GM21423 (cell line): ENCODE results near the gene CRIP2.

Source experiments
- ATAC-seq: cut with Tn5 transposase; IDR thresholded peaks from one replicate; pipeline ENCODE4 v1.9.1; 2021; ENCODE audit warnings: mild to moderate bottlenecking, moderate library complexity; ENCODE audit not compliant: unreplicated experiment

The CRIP2 gene

DNA sequence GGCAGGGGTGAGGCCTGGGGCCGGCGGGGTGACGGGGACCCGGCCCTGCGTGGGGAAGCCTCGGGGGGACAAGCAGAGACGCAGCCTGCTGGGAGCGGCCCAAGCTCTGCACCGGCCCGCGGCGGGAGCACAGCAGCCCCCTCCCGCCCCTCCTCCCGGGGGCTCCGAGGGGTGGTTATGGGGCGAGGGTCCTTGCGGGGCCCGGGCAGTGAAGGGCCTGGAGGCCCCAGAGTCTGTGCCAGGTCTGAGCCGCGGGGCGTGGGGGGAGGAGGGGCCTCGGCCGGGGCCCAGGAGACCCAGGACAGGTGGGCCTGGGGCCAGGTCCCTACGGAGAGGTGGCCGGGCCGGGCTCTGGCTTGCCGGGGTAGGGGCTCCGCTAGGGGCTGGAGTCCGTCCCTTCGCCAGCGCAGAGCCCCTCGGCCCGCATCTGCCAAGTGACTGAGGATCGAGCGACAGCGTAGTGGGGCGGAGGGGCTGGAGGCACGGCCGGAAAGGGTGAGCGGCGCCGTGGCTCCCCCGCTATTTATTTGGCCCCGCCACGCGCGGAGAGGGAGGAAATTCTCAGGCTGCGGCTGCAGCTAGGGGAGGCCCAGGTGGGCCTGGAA, 52.3 kb downstream of the CRIP2 start:
- no peak for ATAC-seq

DNA sequence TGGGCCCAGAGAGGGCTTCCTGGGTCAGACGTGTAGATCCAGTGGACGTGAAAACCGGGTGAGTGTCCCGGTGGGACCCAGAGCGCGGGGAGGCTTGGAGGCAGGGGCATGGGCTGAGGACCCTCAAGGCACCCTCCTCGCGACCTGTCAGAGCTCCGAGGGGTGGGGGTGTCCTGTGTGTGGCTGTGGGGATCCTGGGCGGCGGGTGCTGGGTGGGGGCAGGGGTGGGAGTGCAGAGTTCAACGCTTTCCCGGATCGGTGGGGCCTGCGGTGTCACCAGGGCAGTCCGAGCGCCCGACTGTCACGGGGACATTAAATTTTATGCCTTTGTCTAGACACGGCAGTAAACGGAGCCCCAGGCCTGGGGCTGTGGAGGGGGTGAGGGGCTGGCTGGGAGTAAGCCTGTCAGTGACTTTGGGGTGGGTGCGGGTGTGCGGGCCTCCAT, 52.8 kb downstream of the CRIP2 start:
- no peak for ATAC-seq

DNA sequence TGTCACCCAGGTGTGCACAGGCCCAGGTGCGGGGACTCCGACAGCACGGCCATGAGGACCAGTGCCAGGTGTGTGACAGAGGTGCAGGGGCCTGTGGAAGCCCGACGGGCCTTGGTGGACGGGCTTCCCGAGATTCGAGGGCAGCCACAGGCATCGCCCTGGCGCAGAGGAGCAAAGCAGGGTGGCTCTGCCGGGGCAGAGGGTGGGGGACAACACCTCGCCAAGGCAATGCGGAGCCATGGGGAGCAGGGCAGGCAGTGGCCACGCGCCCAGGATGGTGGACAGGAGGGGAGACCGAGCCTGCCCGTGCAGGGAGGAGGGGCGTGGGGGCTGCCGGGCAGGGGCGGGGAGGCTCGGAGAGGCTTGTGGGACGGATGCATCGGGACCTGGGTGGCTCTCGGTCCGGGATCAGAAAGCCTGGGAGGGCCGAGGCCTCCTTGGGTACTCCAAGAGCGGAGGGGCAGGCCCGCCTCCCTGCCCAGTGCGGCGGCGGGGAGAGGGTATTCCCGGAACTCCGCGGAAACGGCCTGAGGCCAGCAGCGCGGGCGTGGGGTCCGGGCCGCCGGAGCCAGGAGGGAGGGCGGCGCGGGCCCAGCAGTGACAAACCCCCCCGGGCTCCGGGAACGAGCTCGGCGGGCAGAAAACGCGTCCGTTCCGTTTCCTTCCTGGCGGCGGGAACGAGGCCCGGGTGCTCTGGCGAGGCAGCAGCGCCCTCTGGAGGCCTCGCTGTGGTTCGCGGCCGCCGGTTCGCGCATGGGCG, 53.4 kb downstream of the CRIP2 start:
- ATAC-seq, result peak; percentile 56

DNA sequence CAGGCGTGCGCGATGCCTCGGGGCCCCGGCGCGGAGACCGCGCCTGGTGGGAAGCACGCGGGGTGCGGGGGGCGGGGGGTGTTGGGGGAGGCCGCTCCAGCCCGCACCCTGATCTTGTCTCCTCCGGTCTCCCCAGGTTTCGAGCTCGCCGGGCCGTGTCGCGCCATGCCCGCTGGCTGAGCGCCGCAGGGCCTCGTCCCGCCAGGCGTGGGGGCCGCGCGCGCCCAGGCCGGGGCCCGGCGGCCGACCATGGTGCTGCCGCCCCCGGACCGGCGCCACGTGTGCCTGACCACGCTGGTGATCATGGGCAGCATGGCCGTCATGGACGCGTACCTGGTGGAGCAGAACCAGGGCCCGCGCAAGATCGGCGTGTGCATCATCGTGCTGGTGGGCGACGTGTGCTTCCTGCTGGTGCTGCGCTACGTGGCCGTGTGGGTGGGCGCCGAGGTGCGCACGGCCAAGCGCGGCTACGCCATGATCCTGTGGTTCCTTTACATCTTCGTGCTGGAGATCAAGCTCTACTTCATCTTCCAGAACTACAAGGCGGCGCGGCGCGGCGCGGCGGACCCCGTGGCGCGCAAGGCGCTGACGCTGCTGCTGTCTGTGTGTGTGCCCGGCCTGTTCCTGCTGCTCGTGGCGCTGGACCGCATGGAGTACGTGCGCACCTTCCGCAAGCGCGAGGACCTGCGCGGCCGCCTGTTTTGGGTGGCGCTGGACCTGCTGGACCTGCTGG, 54.1 kb downstream of the CRIP2 start:
- no peak for ATAC-seq

DNA sequence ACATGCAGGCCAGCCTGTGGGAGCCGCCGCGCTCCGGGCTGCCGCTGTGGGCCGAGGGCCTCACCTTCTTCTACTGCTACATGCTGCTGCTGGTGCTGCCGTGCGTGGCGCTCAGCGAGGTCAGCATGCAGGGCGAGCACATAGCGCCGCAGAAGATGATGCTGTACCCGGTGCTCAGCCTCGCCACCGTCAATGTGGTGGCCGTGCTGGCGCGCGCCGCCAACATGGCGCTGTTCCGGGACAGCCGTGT, 54.6 kb downstream of the CRIP2 start:
- ATAC-seq, result no peak
